MM.1S (cell line): ENCODE results near the gene CD4.

Source experiments
- DNase-seq: peaks from one replicate; pipeline ENCODE4 v3.0.0-alpha.2; 2015
- H2AFZ ChIP-seq: fragments of 300-600 bp; sonication (generic); 2 replicates; pipeline ENCODE4 v1.6.0; 2016; ENCODE audit warnings: antibody characterized with exemption, low read length
- H3F3A ChIP-seq: fragments of 300-600 bp; sonication (generic); 2 replicates; pipeline ENCODE4 v1.6.1; 2016; ENCODE audit warnings: mild to moderate bottlenecking, antibody characterized with exemption, low read length, moderate library complexity, mixed read lengths; ENCODE audit not compliant: insufficient read depth
- H3K27ac ChIP-seq: fragments of 300-600 bp; sonication (generic); 2 replicates; pipeline ENCODE4 v1.5.1; 2016; ENCODE audit warnings: mild to moderate bottlenecking, low read length
- H3K27me3 ChIP-seq: fragments of 300-600 bp; sonication (generic); replicated peaks from 2 replicates; pipeline ENCODE4 v1.6.0; 2016; ENCODE audit warnings: low read length; ENCODE audit not compliant: insufficient read depth
- H3K36me3 ChIP-seq: fragments of 300-600 bp; sonication (generic); replicated peaks from 2 replicates; pipeline ENCODE4 v1.6.1; 2016; ENCODE audit warnings: mild to moderate bottlenecking, low read length, mixed read lengths; ENCODE audit not compliant: insufficient read depth
- H3K4me1 ChIP-seq: fragments of 300-600 bp; sonication (generic); 2 replicates; pipeline ENCODE4 v1.6.1; 2016; ENCODE audit warnings: low read length, mixed read lengths
- H3K4me2 ChIP-seq: fragments of 300-600 bp; sonication (generic); 2 replicates; pipeline ENCODE4 v1.6.0; 2016; ENCODE audit warnings: low read depth, low read length
- H3K4me3 ChIP-seq: fragments of 300-600 bp; sonication (generic); 2 replicates; pipeline ENCODE4 v1.5.1; 2016; ENCODE audit warnings: low read length, mixed read lengths
- H3K79me2 ChIP-seq: fragments of 300-600 bp; sonication (generic); 2 replicates; pipeline ENCODE4 v1.6.1; 2016; ENCODE audit warnings: mixed run types, low read length, mixed read lengths
- H3K9ac ChIP-seq: fragments of 300-600 bp; sonication (generic); 2 replicates; pipeline ENCODE4 v1.6.1; 2016; ENCODE audit warnings: low read length, mixed read lengths
- H3K9me2 ChIP-seq: fragments of 300-600 bp; sonication (generic); replicated peaks from 2 replicates; pipeline ENCODE4 v1.6.1; 2016; ENCODE audit warnings: mild to moderate bottlenecking, low read length, mixed read lengths; ENCODE audit not compliant: insufficient read depth
- H3K9me3 ChIP-seq: fragments of 300-600 bp; sonication (generic); replicated peaks from 2 replicates; pipeline ENCODE4 v1.6.1; 2016; ENCODE audit warnings: mild to moderate bottlenecking, low read length, mixed read lengths; ENCODE audit not compliant: insufficient read depth
- H4K20me1 ChIP-seq: fragments of 300-600 bp; sonication (generic); 2 replicates; pipeline ENCODE4 v1.6.1; 2016; ENCODE audit warnings: mild to moderate bottlenecking, low read length, moderate library complexity, mixed read lengths; ENCODE audit not compliant: insufficient read depth
- EZH2 ChIP-seq: fragments of 300-600 bp; sonication (generic); optimal IDR thresholded peaks from 2 replicates; pipeline ENCODE3; 2017; ENCODE audit warnings: low read depth, mild to moderate bottlenecking, antibody characterized with exemption, low read length, mixed read lengths
- EZH2phosphoT487 ChIP-seq: fragments of 300-600 bp; sonication (generic); IDR thresholded peaks from 2 replicates; pipeline ENCODE4 v1.6.1; 2018; ENCODE audit warnings: antibody characterized with exemption, low read length
- TF ChIP-seq, protein P1 (sequence below): fragments of 300-600 bp; sonication (generic); IDR thresholded peaks from 2 replicates; pipeline ENCODE4 v1.5.1; 2016; ENCODE audit warnings: antibody characterized with exemption, low read length, mixed read lengths

Gene CD4

GRCh38 chr12:6817098-6817497, 27.8 kb downstream of the CD4 start:
- Histone ChIP-seq H4K20me1 (no peaks in the 10 kb centered on the region), H3K4me3 (no peak overlapping the region), H3K9ac (no peak overlapping the region), H3K9me2 (no peaks in the 10 kb centered on the region), H3K9me3 (no peaks in the 10 kb centered on the region), H3K27me3 (peaks cover 33% of the 10 kb centered on the region), H3K79me2 (no peaks in the 10 kb centered on the region), H3K4me2 (no peak overlapping the region), H3F3A (no peaks in the 10 kb centered on the region), H3K27ac (no peak overlapping the region), H3K36me3 (no peaks in the 10 kb centered on the region), H2AFZ (no peak overlapping the region), H3K4me1 (no peaks in the 10 kb centered on the region)
- TF ChIP-seq EZH2 (no peak), EZH2phosphoT487 (no peak)
- TF ChIP-seq, protein P1, sequence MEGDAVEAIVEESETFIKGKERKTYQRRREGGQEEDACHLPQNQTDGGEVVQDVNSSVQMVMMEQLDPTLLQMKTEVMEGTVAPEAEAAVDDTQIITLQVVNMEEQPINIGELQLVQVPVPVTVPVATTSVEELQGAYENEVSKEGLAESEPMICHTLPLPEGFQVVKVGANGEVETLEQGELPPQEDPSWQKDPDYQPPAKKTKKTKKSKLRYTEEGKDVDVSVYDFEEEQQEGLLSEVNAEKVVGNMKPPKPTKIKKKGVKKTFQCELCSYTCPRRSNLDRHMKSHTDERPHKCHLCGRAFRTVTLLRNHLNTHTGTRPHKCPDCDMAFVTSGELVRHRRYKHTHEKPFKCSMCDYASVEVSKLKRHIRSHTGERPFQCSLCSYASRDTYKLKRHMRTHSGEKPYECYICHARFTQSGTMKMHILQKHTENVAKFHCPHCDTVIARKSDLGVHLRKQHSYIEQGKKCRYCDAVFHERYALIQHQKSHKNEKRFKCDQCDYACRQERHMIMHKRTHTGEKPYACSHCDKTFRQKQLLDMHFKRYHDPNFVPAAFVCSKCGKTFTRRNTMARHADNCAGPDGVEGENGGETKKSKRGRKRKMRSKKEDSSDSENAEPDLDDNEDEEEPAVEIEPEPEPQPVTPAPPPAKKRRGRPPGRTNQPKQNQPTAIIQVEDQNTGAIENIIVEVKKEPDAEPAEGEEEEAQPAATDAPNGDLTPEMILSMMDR = no peak
- no peak for DNase-seq

DNA sequence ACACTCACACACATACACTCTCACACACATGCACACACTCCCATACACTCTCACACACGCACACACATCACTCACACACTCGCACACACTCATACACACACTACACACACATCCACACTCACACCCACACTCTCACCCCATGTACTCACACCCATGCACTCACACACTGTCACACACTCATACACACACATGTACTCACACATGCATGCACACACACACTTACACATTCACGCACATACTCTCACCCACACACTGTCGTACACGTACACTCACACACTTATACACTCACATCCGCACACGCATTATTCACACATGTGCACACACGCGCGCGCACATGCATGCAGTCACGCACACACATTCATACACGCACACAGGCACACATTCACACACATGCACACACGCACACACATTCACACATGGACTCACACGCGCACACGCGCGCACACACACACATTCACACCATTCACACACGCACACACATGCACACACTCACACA, 28.4 kb downstream of the CD4 start:
- Histone ChIP-seq H3K79me2 (no peaks in the 10 kb centered on the region), H2AFZ (no peak overlapping the region), H3K4me1 (no peaks in the 10 kb centered on the region), H3K9ac (no peak overlapping the region), H3K4me2 (no peak overlapping the region), H3K9me3 (no peaks in the 10 kb centered on the region), H3K4me3 (no peak overlapping the region), H4K20me1 (no peaks in the 10 kb centered on the region), H3K27me3 (peaks cover 39% of the 10 kb centered on the region), H3K9me2 (no peaks in the 10 kb centered on the region), H3K27ac (no peak overlapping the region), H3K36me3 (no peaks in the 10 kb centered on the region), H3F3A (no peaks in the 10 kb centered on the region)
- DNase-seq = no peak
- no peak for TF ChIP-seq EZH2phosphoT487
- TF ChIP-seq, protein P1 = no peak
- no peak for TF ChIP-seq EZH2

DNA sequence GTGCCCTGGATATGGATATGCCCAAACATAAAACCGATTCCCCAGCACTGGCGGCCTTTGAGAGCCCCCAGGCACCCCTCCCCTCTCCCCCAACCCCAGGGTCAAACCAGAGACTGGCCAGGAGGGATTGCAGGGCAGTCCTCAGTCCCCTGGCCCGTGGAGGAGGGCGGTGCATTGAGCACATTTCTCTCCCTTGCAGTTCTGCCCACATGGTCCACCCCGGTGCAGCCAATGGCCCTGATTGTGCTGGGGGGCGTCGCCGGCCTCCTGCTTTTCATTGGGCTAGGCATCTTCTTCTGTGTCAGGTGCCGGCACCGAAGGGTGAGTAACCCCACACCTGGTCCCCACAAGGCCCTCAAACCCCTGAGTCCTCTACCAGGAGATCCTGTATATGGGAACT, 28.9 kb downstream of the CD4 start:
- Histone ChIP-seq H3F3A (no peaks in the 10 kb centered on the region), H3K9ac (no peak overlapping the region), H3K4me1 (no peaks in the 10 kb centered on the region), H2AFZ (no peak overlapping the region), H4K20me1 (no peaks in the 10 kb centered on the region), H3K4me3 (no peak overlapping the region), H3K9me2 (no peaks in the 10 kb centered on the region), H3K27me3 (peaks cover 43% of the 10 kb centered on the region), H3K36me3 (no peaks in the 10 kb centered on the region), H3K4me2 (no peak overlapping the region), H3K79me2 (no peaks in the 10 kb centered on the region), H3K9me3 (no peaks in the 10 kb centered on the region), H3K27ac (no peak overlapping the region)
- no peak for TF ChIP-seq EZH2phosphoT487
- TF ChIP-seq, protein P1 = no peak
- TF ChIP-seq EZH2 = no peak
- no peak for DNase-seq
